ENCODE results near the gene PITPNB. TPM values are rescaled to one million over a fixed set of nuclear protein-coding genes. Genes with fewer than 3 reads are reported as not detected.

PITPNB gene
- total RNA-seq: 100 to 1,000 TPM in 1 of 2 donors, 10 to 100 TPM in 1; 96.2 to 139 TPM
- long read RNA-seq, donor 1, partial matches to known transcripts: 2 of 42 reads
- long read RNA-seq, donor 1, other reads (novel, unspliced or antisense): 39 of 42 reads
- long read RNA-seq, donor 2, transcript PITPNB-208 (3 exons, 766 nt): major isoform, 6 of 91 reads
- long read RNA-seq, donor 2, partial matches to known transcripts: 4 of 91 reads
- long read RNA-seq, donor 2, other reads (novel, unspliced or antisense): 81 of 91 reads

GRCh38 chr22:27919222-27919941 is at the start of gene PITPNB:
TSS of gene PITPNB (minus strand) at chr22:27919256. CDS start at chr22:27919191, 65 bp downstream.
- intact Hi-C loops (cut with DNase I): no loop called here
- peak; percentile 100 for DNase-seq (ENCODE audit: low spot score)

GRCh38 chr22:27966168-27967064 is 47.4 kb upstream of the PITPNB start:
- intact Hi-C loops (cut with DNase I): no loop called here
- no peak for DNase-seq (ENCODE audit: low spot score)

- DNase-seq (ENCODE audit: low spot score): no peak
- intact Hi-C loops (cut with DNase I): no loop called here
Observed at GRCh38 chr22:27962268-27963044, 43.4 kb upstream of the PITPNB start.

- intact Hi-C loops (cut with DNase I): no loop called here
- no peak for DNase-seq (ENCODE audit: low spot score)
Observed at GRCh38 chr22:27961680-27962079, 42.6 kb upstream of the PITPNB start.

- intact Hi-C loops (cut with DNase I): no loop called here
- no peak for DNase-seq (ENCODE audit: low spot score)
Observed at GRCh38 chr22:27961182-27961581, 42.1 kb upstream of the PITPNB start.

GRCh38 chr22:27959335-27960090 is 40.5 kb upstream of the PITPNB start:
- intact Hi-C loops (cut with DNase I): no loop called here
- DNase-seq (ENCODE audit: low spot score): no peak

- no peak for DNase-seq (ENCODE audit: low spot score)
- intact Hi-C loops (cut with DNase I): no loop called here
Observed at GRCh38 chr22:27952779-27953178, 33.7 kb upstream of the PITPNB start.

GRCh38 chr22:27952091-27952490 is 33.0 kb upstream of the PITPNB start:
- no peak for DNase-seq (ENCODE audit: low spot score)
- intact Hi-C loops (cut with DNase I): no loop called here

GRCh38 chr22:27949421-27949820 is 30.4 kb upstream of the PITPNB start:
- intact Hi-C loops (cut with DNase I): no loop called here
- DNase-seq (ENCODE audit: low spot score): no peak

GRCh38 chr22:27948569-27948968 is 29.5 kb upstream of the PITPNB start:
- intact Hi-C loops (cut with DNase I): no loop called here
- DNase-seq (ENCODE audit: low spot score): no peak

- DNase-seq (ENCODE audit: low spot score): no peak
- intact Hi-C loops (cut with DNase I): no loop called here
Observed at GRCh38 chr22:27947448-27947847, 28.4 kb upstream of the PITPNB start.

- intact Hi-C loops (cut with DNase I): no loop called here
Observed at GRCh38 chr22:27941143-27941542, 22.1 kb upstream of the PITPNB start.

GRCh38 chr22:27937453-27937852 is 18.4 kb upstream of the PITPNB start:
- intact Hi-C loops (cut with DNase I): no loop called here
- DNase-seq (ENCODE audit: low spot score): no peak

More at GRCh38 chr22:27941143-27941542, 22.1 kb upstream of the PITPNB start:
- DNase-seq (ENCODE audit: low spot score): no peak

GRCh38 chr22:27935897-27936296 is 16.8 kb upstream of the PITPNB start:
- intact Hi-C loops (cut with DNase I): no loop called here
- no peak for DNase-seq (ENCODE audit: low spot score)

- intact Hi-C loops (cut with DNase I): no loop called here
- DNase-seq (ENCODE audit: low spot score): no peak
Observed at GRCh38 chr22:27934069-27934468, 15.0 kb upstream of the PITPNB start.

- intact Hi-C loops (cut with DNase I): no loop called here
- DNase-seq (ENCODE audit: low spot score): no peak
Observed at GRCh38 chr22:27933186-27933983, 14.3 kb upstream of the PITPNB start.

- intact Hi-C loops (cut with DNase I): no loop called here
- DNase-seq (ENCODE audit: low spot score): no peak
Observed at GRCh38 chr22:27930331-27931060, 11.4 kb upstream of the PITPNB start.
